RWPE1 (cell line): ENCODE results near the gene SPTLC3.

Experiments
- CTCF ChIA-PET: fragments of 350-600 bp; sonication (Branson Sonifier 250); formaldehyde crosslinking; extraction: SDS; loops from one replicate; lab custom pipeline; 2021; lab: Yijun Ruan, JAX
- POLR2A ChIA-PET: fragments of 400-600 bp; formaldehyde crosslinking; extraction: SDS; loops from one replicate; lab custom pipeline; 2020; ENCODE audit warnings: antibody characterized with exemption; ENCODE audit not compliant: low non-redundant PET; lab: Yijun Ruan, JAX
- DNase-seq: peaks from one replicate; pipeline ENCODE4 v3.0.0; 2012; ENCODE audit warnings: low spot score
- H3K27ac ChIP-seq: fragments of 450-650 bp; 2 replicates; pipeline ENCODE4 v1.5.1; 2017
- TF ChIP-seq, protein P1 (sequence below): fragments of 450-650 bp; conservative IDR thresholded peaks from 2 replicates; pipeline ENCODE4 v1.5.1; 2017; ENCODE audit warnings: low read depth, mild to moderate bottlenecking

The SPTLC3 gene

GRCh38 chr20:13094976-13095375 lies 86.2 kb downstream of the SPTLC3 start:
- POLR2A ChIA-PET, result no interaction called here
- H3K27ac ChIP-seq, result no peak overlapping the region
- CTCF ChIA-PET, result no interaction called here
- no peak for DNase-seq
- TF ChIP-seq, protein P1, sequence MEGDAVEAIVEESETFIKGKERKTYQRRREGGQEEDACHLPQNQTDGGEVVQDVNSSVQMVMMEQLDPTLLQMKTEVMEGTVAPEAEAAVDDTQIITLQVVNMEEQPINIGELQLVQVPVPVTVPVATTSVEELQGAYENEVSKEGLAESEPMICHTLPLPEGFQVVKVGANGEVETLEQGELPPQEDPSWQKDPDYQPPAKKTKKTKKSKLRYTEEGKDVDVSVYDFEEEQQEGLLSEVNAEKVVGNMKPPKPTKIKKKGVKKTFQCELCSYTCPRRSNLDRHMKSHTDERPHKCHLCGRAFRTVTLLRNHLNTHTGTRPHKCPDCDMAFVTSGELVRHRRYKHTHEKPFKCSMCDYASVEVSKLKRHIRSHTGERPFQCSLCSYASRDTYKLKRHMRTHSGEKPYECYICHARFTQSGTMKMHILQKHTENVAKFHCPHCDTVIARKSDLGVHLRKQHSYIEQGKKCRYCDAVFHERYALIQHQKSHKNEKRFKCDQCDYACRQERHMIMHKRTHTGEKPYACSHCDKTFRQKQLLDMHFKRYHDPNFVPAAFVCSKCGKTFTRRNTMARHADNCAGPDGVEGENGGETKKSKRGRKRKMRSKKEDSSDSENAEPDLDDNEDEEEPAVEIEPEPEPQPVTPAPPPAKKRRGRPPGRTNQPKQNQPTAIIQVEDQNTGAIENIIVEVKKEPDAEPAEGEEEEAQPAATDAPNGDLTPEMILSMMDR, result no peak

DNA sequence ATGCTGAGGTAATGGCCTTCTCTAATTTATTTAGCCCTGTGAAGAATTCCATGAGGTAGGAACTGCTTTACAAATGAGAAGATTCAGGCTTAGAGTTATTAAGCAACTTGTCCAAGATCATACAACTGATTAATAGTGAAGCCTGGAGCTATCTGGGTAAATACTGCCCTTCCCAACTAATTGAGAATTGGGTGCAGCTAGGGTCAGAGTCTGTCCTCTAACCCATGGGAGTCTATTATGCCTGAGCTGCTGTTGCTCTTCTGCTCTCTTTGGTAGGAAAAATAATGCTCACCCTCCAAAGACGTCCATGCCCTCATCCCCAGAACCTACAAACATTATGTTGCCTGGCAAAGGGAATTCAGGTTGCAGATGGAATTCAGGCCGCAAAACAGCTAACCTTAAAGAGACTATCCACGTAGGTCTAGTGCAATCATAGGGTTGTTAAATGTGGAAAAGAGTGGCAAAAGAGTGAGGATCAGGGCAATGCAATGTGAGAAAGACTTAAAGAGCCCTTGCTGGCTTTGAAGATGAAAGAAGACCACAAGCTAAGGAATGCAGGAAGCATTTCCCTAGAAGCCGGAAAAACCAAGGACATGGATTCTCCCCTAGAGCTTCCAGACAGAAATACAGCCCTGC lies 90.1 kb downstream of the SPTLC3 start:
- no peak overlapping the region for H3K27ac ChIP-seq
- TF ChIP-seq, protein P1, result no peak
- DNase-seq, result no peak
- ChIA-PET POLR2A (no interaction called here), CTCF (no interaction called here)

DNA sequence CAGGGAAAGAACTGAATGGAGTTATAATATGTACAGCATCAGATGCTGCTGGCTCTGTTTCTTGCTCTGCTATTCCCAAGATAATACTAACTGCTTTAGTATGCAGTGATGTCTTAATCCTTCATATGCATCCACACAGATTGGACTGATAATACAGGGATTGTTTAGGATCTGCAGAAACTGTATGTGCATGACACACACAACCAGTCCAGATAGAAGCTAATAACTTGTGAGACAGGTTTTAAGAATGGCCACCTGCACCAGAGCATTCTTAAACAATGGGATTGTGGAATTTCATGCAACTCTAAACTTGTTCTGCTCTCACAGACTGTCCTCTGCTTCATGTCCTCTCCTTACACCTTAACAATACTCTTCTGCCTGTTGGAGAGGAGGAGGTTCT lies 90.9 kb downstream of the SPTLC3 start:
- CTCF ChIA-PET, result no interaction called here
- POLR2A ChIA-PET, result no interaction called here
- peak; percentile 21 for DNase-seq
- TF ChIP-seq, protein P1, result no peak
- H3K27ac ChIP-seq, result no peak overlapping the region

- POLR2A ChIA-PET, result no interaction called here
- no peak for DNase-seq
- TF ChIP-seq, protein P1, result no peak
- no peak overlapping the region for H3K27ac ChIP-seq
- CTCF ChIA-PET, result interaction anchor here (0.6 to 0.7 kb wide), 2 partner anchors 8 to 56 kb away, joined by 3 to 4 read pairs; no protein-coding TSS in a partner anchor
These were observed 92.5 kb downstream of the SPTLC3 start for GRCh38 chr20:13101276-13101675.

DNA sequence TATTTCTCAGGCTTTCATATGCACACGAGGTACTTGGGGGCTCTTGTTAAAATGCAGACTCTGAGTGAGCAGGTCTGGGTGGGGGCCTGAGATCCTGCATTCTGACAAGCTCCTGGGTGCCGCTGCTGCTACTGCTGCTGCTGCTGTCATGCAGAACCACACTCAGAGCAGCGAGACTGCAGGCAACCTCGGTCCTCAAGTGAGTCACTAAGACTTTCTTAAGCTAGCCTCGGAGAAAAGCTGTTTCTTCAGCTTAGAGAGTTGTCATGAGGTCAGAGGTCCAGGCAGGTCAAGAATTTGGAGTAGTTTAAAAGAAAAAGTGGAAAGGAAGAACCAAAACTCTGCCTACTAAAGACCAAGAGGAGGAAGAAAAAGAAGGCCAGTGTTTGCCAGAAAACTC lies 92.9 kb downstream of the SPTLC3 start:
- DNase-seq, result no peak
- POLR2A ChIA-PET, result no interaction called here
- TF ChIP-seq, protein P1, result no peak
- CTCF ChIA-PET, result interaction anchor here (0.7 kb wide), 2 partner anchors 9 to 1647 kb away, joined by 3 to 5 read pairs; no protein-coding TSS in a partner anchor
- H3K27ac ChIP-seq, result no peak overlapping the region

GRCh38 chr20:13102237-13102636 lies 93.5 kb downstream of the SPTLC3 start:
- TF ChIP-seq, protein P1, result no peak
- ChIA-PET CTCF (interaction anchor here (0.7 kb wide), 1 partner anchor 1648 kb away, joined by 5 read pairs; no protein-coding TSS in a partner anchor), POLR2A (no interaction called here)
- no peak overlapping the region for H3K27ac ChIP-seq
- DNase-seq, result no peak
